ENCODE measurements around the gene PCNX2.

DNA sequence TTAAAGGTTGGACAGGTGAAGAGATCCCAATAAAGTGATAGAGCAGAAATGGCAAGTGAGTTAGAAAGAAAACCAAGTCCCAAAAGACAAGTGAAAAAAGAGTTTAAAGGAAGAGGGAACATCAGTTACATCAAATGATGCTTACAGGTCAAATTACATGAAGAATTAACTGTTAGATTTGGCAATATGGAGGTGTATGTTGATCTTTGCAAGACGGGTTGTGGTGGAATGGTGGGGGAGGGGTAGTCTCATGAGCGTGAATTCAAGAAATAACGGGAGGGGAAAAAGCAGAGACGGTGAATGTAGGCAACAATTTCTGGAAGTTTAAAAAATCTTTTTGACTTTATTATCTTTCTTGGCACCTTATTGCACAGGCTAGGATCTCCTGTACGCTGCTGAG lies 268.5 kb downstream of the PCNX2 start:
- TF ChIP-seq, protein P1, sequence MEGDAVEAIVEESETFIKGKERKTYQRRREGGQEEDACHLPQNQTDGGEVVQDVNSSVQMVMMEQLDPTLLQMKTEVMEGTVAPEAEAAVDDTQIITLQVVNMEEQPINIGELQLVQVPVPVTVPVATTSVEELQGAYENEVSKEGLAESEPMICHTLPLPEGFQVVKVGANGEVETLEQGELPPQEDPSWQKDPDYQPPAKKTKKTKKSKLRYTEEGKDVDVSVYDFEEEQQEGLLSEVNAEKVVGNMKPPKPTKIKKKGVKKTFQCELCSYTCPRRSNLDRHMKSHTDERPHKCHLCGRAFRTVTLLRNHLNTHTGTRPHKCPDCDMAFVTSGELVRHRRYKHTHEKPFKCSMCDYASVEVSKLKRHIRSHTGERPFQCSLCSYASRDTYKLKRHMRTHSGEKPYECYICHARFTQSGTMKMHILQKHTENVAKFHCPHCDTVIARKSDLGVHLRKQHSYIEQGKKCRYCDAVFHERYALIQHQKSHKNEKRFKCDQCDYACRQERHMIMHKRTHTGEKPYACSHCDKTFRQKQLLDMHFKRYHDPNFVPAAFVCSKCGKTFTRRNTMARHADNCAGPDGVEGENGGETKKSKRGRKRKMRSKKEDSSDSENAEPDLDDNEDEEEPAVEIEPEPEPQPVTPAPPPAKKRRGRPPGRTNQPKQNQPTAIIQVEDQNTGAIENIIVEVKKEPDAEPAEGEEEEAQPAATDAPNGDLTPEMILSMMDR (conservative IDR thresholded peaks at IDR 0.05; ENCODE audit: low read length): no peak
- TF ChIP-seq EZH2phosphoT487 (IDR thresholded peaks at IDR 0.05; ENCODE audit: borderline replicate concordance): no peak

Data from Loucy (cell line).